HTERT RPE-1 (cell line): ENCODE data around the gene ZNF211.

ENCODE experiments used
- in situ Hi-C: fragments of 300-500 bp; cut with MboI; formaldehyde crosslinking; loops from 4 replicates; pipeline ENCODE4 v1.14.3; 2020; ENCODE audit warnings: low sequenced_read_pairs

ZNF211 gene

DNA sequence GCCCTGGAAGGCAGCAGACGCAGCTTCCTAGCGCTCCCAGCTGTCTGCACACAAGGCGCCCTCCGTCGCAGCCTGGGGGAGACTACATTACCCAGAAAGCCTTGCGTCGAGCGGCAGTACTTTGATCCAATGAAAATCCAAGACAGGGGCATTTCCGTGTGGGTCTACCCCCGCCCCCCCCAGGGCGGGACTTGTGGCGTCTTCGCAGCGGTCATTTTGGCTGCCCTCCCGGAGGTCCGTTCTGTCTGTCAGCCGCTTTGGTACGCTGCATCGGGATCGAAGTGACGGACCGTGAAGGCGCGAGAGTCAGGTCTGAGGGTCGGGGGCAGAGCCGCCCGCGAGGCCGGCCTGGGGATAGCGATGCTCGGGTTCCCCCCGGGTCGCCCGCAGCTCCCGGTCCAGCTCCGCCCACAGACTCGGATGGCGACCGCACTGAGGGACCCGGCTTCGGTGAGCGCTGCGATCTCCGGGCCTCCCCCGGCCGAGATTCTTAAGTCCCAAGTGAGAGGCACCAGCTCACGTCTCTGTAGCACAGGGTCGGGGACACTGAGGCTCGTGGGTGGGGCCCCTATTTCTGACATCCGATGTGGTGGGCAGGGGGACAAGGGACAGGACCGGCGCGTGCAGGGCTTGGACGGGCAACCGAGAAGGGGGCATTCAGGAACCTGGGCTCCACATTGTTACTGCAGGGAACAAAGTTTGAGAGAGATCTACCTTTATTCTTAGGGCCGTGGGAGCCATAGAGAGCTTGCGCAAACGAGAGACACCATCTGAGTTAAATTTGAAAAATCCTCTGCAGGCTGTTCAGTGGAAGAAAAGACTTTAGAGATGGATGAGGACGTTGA lies at the start of gene ZNF211:
Gene ZNF211, plus strand, starts transcription at position 182 of the 845 bp plus-strand sequence. Its CDS starts 179 bp downstream, at position 361.
- in situ Hi-C loops, result no loop called here

DNA sequence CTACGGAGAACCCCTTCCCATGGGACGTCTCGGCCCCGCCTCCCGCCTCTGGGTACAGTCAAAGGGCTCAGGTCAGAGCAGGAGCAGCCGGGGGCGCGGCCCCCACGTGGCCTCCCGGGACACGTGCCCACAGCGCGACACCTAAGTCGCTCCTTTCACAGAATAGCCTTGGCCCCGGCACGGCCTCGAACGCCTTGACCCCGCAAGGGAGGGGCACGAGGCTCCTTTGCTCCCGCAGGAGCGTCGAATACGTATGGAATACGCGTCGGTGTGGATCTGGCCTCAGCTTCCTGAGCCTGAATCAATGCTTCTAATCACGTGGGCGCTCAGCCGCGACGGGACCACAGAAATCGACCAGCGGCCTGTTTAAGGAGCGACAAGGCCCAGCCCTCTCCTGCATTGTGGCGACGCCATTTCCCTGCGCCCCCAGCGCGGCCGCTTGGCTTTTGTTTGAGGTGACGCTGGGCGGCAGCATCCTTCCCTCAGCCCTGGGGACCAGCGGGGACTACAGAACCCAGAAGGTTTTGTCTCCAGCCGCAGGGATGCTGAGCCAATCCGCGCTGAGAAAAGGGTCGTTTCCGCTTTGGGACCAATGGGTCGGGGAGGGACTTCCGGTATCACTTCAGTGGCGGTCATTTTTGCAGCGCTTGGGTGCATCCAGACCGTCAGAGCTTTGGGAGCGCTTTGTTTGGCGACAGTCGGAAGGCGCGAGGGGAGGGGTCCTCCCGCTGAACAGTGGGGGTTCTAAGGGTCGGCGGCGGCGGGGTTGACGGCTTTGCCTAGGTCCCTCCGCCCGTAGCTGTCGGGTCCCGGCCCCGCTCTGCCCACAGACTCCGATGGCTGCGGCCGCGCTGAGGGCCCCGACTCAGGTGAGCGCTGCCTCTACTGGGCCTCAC lies 49.2 kb upstream of the ZNF211 start, which contains the start of gene ZIK1:
Gene ZIK1, plus strand, starts transcription at position 625 of the 896 bp plus-strand sequence. Its CDS starts 212 bp downstream, at position 837.
- in situ Hi-C loops, result no loop called here

DNA sequence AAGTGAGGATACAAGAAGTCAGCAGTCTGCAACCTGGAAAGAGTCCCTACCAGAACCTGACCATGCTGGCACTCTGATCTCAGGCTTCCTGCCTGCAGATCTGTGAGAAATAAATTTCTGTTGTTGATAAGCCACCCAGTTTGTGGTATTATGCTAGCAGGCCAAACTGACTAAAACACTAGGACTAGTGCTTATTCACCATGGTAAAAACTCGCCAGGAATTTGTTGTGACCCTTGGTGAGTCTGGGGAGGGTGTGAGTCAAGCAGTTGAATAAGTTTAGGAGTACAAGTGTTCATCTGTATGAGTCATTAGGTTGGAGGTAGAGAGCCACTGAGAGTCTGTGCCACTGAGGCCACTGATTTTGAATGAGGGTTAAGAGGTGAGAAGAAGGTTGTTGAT lies 45.4 kb upstream of the ZNF211 start:
- in situ Hi-C loops, result no loop called here

DNA sequence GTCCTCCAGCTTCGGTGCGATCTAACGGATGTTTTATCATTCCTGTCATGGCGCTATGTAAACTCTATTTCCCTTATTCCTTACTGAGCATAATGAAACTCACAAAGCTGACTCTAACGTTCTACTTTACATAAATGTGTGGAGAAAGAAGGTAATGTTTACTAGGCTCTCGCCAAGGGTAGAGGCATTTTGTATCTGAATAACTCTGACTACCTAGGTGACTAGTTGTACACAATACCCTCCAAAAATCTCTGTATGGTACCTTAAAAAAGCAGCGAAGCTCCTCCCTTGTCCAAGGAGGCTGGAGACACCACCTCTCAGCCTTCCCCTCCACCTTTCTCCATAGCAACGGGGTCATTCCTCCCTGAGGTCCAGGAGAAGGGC lies 33.6 kb upstream of the ZNF211 start:
- in situ Hi-C loops, result no loop called here

DNA sequence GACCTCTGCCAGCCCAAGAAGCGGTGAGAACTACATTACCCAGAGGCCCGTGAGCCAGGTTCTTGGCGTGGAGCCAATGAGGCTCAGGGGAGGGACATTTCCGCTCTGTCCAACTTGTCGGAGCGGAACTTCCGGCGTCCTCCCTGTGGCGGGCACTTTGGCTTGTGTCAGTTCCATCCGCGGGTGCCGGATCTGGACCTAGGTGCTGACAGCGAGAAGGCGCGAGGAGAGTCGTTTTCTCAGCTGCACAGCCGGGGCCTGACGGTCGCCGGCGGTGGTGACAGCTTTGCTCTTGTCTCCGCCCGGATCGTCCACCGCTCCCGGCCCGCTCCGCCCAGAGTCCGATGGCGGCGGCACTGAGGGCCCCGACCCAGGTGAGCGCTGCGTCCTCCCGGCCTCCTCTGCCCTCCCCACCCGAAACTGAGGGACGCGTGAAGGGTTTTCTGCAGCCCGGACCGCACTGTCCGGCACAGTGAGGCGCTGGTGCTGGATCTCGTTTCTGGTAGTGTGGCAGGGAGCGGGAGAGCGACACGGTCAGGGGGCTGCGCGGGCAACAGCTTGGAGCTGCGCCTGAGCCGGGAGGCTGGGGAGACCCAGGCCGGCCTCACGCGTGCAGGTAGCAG lies 33.1 kb upstream of the ZNF211 start, which contains the start of gene ZNF530:
Gene ZNF530, plus strand, starts transcription at position 125 of the 623 bp plus-strand sequence. CDS start 4,461 bp downstream, outside the sequence.
- in situ Hi-C loops, result no loop called here

DNA sequence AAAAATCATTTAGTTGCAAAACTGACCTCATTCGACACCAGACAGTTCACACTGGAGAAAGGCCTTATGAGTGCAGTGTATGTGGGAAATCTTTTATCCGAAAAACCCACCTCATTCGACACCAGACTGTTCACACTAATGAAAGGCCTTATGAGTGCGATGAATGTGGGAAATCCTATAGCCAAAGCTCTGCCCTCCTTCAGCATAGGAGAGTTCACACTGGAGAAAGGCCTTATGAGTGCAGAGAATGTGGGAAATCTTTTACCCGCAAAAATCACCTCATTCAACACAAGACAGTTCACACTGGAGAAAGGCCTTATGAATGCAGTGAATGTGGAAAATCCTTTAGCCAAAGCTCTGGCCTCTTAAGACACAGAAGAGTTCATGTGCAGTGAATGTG lies 26.0 kb upstream of the ZNF211 start:
- in situ Hi-C loops, result no loop called here

DNA sequence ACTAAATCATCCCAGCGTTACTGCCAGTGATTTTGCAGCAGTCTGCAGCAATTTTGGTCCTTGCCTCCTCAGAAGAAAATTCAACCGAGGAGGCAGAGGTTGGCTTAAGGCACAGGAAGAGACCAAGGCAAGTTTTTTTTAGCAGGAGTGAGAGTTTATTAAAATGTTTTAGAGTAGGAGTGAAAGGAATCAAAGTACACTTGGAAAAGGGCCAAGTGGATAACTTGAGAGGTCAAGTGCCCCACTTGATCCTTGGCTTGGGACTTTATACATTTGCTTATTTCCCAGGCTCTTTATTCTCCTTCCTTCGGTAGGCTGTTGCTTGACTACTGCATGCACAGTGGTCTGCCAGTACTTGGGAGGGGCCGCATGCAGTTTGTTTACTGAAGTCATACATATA lies 21.9 kb upstream of the ZNF211 start:
- in situ Hi-C loops, result no loop called here

DNA sequence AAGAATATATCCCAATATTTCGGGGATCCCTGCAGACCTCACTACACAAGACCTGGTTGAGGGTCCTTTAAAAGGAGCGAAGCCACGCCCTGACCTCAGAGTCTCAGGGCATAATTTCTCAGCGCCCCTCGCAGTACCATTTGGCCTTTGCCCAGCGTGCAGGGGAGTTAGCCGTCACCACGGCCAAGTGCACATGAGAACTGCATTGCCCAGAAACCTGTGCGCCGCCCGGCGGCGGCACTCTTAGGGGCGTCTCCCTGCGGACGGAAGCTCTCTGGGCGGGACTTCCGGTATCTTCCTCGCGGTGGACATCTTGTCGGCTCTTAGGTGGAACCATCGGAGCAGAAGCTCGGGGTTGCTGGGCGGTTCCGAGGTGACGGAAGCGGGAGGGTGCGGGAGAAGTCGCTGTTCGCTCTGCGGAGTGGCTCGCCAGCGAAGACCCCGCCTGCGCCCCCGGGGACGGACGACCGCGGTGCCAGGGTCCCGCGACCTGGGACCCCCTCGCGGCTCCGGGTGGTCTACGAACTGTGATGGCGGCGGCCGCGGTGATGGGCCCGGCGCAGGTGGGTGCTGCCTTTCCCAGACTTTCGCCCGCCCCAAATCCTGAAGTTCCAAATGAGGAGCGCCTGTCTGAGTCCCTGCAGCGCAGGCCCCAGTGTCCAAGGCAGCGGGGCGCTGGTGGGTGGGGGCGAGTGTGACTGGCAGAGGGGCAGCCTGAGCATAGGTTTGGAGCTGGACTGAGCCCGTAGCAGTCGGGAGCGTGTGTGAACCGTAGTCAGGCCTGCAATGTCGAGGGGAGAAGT lies 18.8 kb upstream of the ZNF211 start, which contains the start of gene ZNF134:
Gene ZNF134, plus strand, starts transcription at position 302 of the 803 bp plus-strand sequence. CDS start 5,227 bp downstream, outside the sequence.
- in situ Hi-C loops, result no loop called here

DNA sequence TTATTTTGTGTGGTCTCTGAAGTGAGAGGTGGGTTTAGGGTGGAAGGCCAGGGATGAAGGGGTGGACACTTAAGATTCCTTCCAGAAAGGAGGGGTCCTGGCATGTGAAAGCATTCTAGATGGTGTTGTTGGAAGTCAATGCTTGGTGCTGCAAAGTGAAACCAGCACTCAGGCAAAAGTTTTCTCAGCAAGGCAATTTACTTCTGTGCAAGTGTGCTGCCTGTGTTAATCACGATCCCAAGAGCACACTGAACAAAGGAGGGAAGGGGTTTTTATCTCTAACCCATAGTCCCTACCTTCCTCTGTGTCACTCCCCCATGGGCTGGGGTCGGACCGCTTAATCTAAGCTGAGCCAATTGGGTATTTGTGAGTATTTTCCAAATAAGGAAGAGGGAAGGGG lies 17.6 kb upstream of the ZNF211 start:
- in situ Hi-C loops, result no loop called here

DNA sequence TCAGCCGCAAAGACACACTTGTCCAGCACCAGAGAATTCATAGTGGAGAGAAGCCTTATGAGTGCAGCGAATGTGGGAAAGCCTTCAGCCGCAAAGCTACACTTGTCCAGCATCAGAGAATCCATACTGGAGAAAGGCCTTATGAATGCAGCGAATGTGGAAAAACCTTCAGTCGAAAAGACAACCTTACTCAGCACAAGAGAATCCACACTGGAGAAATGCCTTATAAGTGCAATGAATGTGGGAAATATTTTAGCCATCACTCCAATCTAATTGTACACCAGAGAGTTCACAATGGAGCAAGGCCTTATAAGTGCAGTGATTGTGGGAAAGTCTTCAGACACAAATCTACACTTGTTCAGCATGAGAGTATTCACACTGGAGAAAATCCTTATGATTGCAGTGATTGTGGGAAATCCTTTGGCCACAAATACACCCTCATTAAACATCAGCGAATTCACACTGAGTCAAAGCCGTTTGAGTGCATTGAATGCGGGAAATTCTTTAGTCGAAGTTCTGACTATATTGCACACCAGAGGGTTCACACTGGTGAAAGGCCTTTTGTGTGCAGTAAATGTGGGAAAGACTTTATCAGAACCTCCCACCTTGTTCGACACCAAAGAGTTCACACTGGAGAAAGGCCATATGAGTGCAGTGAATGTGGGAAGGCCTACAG lies 12.2 kb upstream of the ZNF211 start:
- in situ Hi-C loops, result no loop called here

DNA sequence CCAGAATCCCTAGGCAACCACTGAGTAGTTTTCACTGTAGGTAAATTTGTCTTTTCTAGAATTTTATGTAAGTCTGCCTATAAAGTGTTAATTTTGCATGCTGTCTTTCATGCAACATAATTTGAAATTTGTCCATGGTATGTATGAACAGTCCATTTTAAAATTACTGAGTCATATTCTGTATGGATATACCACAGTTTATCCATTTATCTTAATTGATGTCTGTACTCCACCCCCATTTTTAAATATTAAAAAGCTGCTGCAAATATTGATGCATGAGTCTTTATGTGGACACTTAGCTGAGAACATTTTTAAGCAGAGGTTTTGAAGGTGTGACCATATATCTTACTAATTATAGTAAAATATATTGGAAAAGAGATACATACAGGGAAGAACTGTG lies 9.9 kb upstream of the ZNF211 start:
- in situ Hi-C loops, result no loop called here

DNA sequence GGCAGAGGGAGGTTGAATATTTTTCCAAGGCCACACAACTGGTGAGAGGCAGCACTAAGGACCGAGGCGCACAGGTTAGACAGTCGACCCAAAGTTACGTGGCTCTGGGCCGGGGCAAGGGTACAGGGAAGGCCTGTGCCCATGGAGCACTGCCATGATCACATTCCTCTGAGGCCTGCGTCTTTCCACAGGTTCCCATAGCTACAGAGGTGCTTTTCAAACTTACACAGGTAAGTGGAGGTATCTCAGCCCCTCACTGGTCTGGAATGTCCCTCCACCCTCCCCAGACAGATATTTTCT lies 814 bp downstream of the ZNF211 start:
- in situ Hi-C loops, result no loop called here

DNA sequence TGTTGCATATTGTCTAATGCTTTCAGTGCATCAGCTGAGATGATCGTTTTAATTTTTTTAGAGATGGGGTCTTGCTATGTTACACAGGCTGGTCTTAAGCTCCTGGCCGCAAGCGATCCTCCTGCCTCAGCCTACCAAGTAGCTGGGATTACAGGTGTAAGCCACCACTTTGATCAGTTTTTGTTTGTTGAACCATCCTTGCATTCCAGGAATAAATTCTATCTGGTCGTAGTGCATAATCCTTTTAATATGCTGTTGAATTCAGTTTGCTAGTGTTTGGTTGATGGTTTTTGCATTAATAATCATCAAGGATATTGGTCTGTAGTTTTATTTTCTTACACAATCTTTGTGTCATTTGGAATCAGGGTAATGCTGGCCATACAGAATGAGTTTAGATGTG lies 4.4 kb downstream of the ZNF211 start:
- in situ Hi-C loops, result no loop called here

DNA sequence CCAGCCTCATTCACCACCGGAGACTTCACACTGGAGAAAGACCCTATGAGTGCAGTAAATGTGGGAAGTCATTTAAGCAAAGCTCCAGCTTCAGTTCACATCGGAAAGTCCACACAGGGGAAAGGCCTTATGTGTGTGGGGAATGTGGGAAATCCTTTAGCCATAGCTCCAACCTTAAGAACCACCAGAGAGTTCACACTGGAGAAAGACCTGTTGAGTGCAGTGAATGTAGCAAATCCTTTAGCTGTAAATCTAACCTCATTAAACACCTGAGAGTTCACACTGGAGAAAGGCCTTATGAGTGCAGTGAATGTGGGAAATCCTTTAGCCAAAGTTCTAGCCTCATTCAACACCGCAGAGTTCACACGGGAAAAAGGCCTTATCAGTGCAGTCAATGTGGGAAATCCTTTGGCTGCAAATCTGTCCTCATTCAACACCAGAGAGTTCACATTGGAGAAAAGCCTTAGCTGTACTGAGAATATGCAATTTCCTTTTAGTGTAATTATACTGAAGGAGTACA lies 8.8 kb downstream of the ZNF211 start:
- in situ Hi-C loops, result no loop called here

DNA sequence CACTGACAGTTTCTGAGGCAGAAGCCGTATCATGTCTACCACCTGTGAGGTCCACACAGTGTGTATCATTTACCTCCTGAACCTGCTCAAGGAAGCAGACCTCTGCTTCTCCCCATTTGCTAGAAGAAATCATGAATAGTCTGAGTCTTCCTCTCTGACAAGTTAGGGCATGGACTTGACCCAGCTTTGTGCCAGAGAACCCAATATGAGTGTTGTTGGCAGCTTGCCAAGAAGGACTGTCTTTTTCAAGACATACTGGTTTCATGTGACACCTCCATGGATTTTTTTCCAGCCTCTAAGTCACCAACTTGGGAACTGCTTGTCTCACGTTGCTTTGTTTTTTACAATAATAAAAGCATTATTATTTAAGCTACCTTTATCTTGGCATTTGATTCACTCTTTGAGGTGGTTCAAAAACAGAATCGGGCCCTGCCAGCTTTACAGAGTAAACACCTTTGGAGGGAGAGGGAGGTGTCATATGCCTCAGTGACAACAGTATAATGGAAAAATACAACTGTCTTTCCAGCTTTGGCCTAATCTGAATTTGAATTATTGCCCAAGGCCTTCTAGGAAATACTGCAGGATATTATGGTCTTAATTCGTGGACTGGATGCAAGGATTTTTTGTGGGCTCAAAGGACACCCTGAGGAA lies 9.6 kb downstream of the ZNF211 start:
- in situ Hi-C loops, result no loop called here

DNA sequence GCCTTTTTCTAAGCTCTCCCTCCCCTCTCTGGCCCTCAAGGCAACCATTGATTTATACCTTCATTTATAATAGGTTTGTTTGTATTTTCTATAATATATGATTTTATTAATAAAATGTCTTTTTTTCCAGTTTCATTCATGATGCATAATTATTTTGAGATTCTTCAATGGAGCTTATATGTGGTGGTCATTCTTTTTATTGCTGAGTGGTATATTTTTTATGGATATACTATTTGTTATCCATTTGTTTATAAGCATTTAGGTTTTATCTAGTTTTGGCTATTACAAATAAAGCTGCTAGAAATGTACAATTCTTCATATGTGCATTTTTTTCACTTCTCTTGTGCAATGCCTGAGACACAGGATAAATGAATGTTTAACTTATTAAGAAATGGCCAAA lies 10.8 kb downstream of the ZNF211 start:
- in situ Hi-C loops, result no loop called here

DNA sequence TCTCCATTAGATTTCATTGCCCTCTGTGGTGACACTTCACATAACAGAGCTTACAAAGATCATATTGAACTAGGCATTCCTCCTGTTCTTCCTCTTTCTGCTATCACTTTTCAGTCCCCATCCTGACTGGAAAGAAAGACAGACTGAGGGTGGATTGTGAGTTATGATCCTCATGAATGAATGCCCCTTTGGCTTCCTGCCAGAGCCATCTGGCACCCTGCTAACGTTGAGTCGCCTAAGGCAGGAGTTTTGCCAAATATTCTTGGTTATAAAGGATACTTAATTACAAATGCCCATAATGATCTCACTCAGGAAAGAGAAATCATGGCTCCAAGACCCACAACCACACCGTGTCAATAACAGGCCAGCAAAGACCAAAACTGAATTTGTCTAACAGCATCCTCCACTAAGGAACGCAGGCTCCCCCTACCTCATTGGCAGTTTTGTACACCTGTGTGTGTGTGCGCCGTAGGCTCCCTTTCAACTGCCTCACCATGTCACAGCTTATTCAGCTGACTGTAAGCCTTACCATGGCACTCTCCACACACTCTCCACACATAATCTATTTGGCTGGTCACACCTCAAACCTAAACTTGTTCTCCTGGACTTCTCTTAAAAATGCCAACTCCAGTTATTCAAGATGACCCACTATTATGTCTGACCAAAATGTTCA lies 15.5 kb downstream of the ZNF211 start:
- in situ Hi-C loops, result no loop called here

DNA sequence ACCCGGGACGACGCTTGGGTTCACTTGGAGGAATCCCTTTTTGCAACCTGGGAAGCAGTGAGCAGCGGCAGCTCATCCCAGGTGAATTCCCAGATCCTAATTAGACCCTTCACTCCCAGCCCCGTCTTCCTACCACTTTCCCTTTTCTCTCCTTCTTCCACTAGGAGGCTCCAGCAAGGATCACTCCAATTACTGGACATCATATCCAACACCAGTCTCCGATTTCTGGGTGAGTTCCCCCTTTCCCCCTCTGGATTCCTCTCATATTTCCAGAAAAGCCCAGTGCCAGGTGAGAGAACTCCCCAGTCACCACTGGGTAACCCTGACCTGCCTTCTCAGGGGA lies 18.7 kb downstream of the ZNF211 start:
- in situ Hi-C loops, result no loop called here

DNA sequence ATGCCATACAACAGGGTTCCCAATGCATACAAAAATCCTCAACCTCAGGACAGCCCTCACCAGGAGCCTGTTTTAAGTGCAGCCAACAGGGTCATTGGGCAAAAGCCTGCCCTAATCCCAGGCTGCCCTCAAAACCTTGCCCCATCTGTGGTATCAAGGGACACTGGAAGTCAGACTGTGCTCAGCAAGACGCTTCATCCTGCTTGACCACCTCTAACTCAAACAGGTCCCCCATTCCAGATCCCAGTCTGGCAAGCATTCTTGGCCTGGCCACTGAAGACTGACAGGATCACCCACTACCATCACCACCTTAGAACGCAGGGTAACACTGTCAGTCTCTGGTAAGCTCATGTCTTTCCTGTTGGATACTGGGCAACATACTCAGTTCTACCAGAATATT lies 20.7 kb downstream of the ZNF211 start:
- in situ Hi-C loops, result no loop called here
